Activated CD8-positive, alpha-beta memory T cell treated with anti-CD3 and anti-CD28 coated beads for 24 hours (primary cell): ENCODE data around the gene C1QL4.
"Not testable (repeated sequence)": the region's sequence is repeated elsewhere in the genome, so short reads cannot be mapped to it uniquely, and the experiment has no call there.

ENCODE experiments used
- DNase-seq: peaks from one replicate; pipeline ENCODE4 v3.0.0-alpha.2; 2020

Gene C1QL4

GRCh38 chr12:49336645-49337584 lies at the start of gene C1QL4:
C1QL4 (minus strand) TSS chr12:49337188; CDS start chr12:49336477, 711 bp downstream.
- DNase-seq = peak; percentile 96

- DNase-seq = not testable (repeated sequence)
Observed at GRCh38 chr12:49380184-49380583, 43.2 kb upstream of the C1QL4 start.

GRCh38 chr12:49377386-49377785 lies 40.4 kb upstream of the C1QL4 start:
- no peak for DNase-seq

GRCh38 chr12:49375406-49375805 lies 38.4 kb upstream of the C1QL4 start:
- DNase-seq = no peak

- DNase-seq = no peak
Observed at GRCh38 chr12:49370539-49370938, 33.6 kb upstream of the C1QL4 start.

GRCh38 chr12:49369411-49370145 lies 32.6 kb upstream of the C1QL4 start:
- no peak for DNase-seq

- DNase-seq = no peak
Observed at GRCh38 chr12:49368240-49368600, 31.2 kb upstream of the C1QL4 start.

- DNase-seq = peak; percentile 93
Observed at GRCh38 chr12:49367381-49368239, 30.6 kb upstream of the C1QL4 start, which contains the start of gene SPATS2. SPATS2 (plus strand) TSS chr12:49367462; CDS start chr12:49461013, 93,551 bp downstream.

- peak; percentile 95 for DNase-seq
Observed at GRCh38 chr12:49366652-49367380, 29.8 kb upstream of the C1QL4 start.

- DNase-seq = no peak
Observed at GRCh38 chr12:49366096-49366651, 29.2 kb upstream of the C1QL4 start.

GRCh38 chr12:49365542-49365941 lies 28.6 kb upstream of the C1QL4 start:
- no peak for DNase-seq

GRCh38 chr12:49364989-49365388 lies 28.0 kb upstream of the C1QL4 start:
- no peak for DNase-seq

GRCh38 chr12:49362077-49362476 lies 25.1 kb upstream of the C1QL4 start:
- DNase-seq = no peak

- no peak for DNase-seq
Observed at GRCh38 chr12:49359671-49360070, 22.7 kb upstream of the C1QL4 start.

GRCh38 chr12:49358483-49359141 lies 21.6 kb upstream of the C1QL4 start:
- DNase-seq = peak; percentile 65

- no peak for DNase-seq
Observed at GRCh38 chr12:49357103-49357678, 20.2 kb upstream of the C1QL4 start.

- DNase-seq = no peak
Observed at GRCh38 chr12:49355913-49356312, 18.9 kb upstream of the C1QL4 start.

GRCh38 chr12:49352351-49352750 lies 15.4 kb upstream of the C1QL4 start:
- no peak for DNase-seq

- DNase-seq = peak; percentile 47
Observed at GRCh38 chr12:49349266-49349665, 12.3 kb upstream of the C1QL4 start.

GRCh38 chr12:49348781-49349180 lies 11.8 kb upstream of the C1QL4 start:
- peak; percentile 51 for DNase-seq
